ENCODE results near the gene NRG3.

DNA sequence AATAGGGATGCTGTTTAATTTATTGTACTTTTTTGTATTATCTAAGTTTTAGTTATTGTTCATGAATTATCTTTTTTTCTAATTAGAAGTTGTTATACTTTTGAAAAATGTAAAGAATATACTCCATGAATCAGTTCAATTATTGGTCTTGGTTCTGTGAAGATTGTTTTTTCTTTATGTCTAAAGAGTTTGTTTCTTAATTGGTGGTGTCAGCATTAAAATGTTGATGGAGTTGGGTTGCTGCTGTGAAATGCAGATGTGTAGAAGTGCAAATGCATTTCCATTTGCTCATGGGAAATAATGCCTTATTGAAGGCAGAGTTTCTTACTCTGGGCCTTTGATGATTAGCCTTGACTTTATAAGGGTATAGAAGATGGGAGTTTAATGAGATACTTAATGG, 11.9 kb downstream of the NRG3 start:
- TF ChIP-seq POLR2A (IDR thresholded peaks at IDR 0.05), result no peak
- TF ChIP-seq, protein P1, sequence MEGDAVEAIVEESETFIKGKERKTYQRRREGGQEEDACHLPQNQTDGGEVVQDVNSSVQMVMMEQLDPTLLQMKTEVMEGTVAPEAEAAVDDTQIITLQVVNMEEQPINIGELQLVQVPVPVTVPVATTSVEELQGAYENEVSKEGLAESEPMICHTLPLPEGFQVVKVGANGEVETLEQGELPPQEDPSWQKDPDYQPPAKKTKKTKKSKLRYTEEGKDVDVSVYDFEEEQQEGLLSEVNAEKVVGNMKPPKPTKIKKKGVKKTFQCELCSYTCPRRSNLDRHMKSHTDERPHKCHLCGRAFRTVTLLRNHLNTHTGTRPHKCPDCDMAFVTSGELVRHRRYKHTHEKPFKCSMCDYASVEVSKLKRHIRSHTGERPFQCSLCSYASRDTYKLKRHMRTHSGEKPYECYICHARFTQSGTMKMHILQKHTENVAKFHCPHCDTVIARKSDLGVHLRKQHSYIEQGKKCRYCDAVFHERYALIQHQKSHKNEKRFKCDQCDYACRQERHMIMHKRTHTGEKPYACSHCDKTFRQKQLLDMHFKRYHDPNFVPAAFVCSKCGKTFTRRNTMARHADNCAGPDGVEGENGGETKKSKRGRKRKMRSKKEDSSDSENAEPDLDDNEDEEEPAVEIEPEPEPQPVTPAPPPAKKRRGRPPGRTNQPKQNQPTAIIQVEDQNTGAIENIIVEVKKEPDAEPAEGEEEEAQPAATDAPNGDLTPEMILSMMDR (IDR thresholded peaks at IDR 0.05), result no peak

Measured in tibial nerve (tissue), 3 donors.